Trophoblast cell (in vitro differentiated cells and primary cell): Measurements from ENCODE around the gene EYS.

Experiments
- DNase-seq, 2 donors: peaks; one replicate each; pipeline ENCODE4 v3.0.0-alpha.2; 2016
- H2AFZ ChIP-seq: 2 replicates; pipeline ENCODE4 v1.6.1; 2013; ENCODE audit warnings: low read length, moderate library complexity, mild to moderate bottlenecking; ENCODE audit not compliant: insufficient read depth, poor library complexity
- H2AK5ac ChIP-seq: 2 replicates; pipeline ENCODE4 v1.6.1; 2013; ENCODE audit warnings: mild to moderate bottlenecking, low read length
- H2BK120ac ChIP-seq: 2 replicates; pipeline ENCODE4 v1.6.1; 2013; ENCODE audit warnings: low read length, mild to moderate bottlenecking, moderate library complexity; ENCODE audit not compliant: insufficient read depth, poor library complexity
- H2BK12ac ChIP-seq: 2 replicates; pipeline ENCODE4 v1.6.1; 2013; ENCODE audit warnings: mild to moderate bottlenecking, low read length, moderate library complexity
- H2BK5ac ChIP-seq: 2 replicates; pipeline ENCODE4 v1.6.1; 2013; ENCODE audit warnings: low read length, low read depth, moderate library complexity, mild to moderate bottlenecking; ENCODE audit not compliant: poor library complexity
- H3K14ac ChIP-seq: 2 replicates; pipeline ENCODE4 v1.6.1; 2013; ENCODE audit warnings: mild to moderate bottlenecking, low read length
- H3K18ac ChIP-seq: 2 replicates; pipeline ENCODE4 v1.6.1; 2013; ENCODE audit warnings: mild to moderate bottlenecking, low read length
- H3K23ac ChIP-seq: 2 replicates; pipeline ENCODE4 v1.6.1; 2013; ENCODE audit warnings: low read length
- H3K27ac ChIP-seq: 2 replicates; pipeline ENCODE4 v1.5.1; 2013; ENCODE audit warnings: low read depth, mild to moderate bottlenecking, inconsistent platforms, low read length, moderate library complexity
- H3K27me3 ChIP-seq: 2 replicates; pipeline ENCODE4 v1.6.1; 2013; ENCODE audit warnings: inconsistent platforms, mild to moderate bottlenecking, low read length, moderate library complexity; ENCODE audit not compliant: insufficient read depth
- H3K36me3 ChIP-seq, 2 experiments: 1 replicate in 1 of 2; 2 replicates in 1 of 2; pipeline ENCODE4 v1.6.1; 2013; ENCODE audit warnings: low read length in 2 of 2, mild to moderate bottlenecking in 2 of 2, moderate library complexity in 1 of 2; ENCODE audit not compliant: insufficient read depth in 2 of 2, control insufficient read depth in 1 of 2
- H3K4ac ChIP-seq: 2 replicates; pipeline ENCODE4 v1.6.1; 2013; ENCODE audit warnings: low read depth, mild to moderate bottlenecking, low read length, moderate library complexity
- H3K4me1 ChIP-seq, 2 experiments: 1 replicate in 1 of 2; 2 replicates in 1 of 2; pipeline ENCODE4 v1.6.1; 2013; ENCODE audit warnings: low read length in 2 of 2, mild to moderate bottlenecking in 2 of 2, moderate library complexity in 1 of 2; ENCODE audit not compliant: insufficient read depth in 2 of 2, control insufficient read depth in 1 of 2
- H3K4me2 ChIP-seq: 2 replicates; pipeline ENCODE4 v1.6.1; 2013; ENCODE audit warnings: inconsistent platforms, mild to moderate bottlenecking, low read length, moderate library complexity
- H3K4me3 ChIP-seq: 2 replicates; pipeline ENCODE4 v1.5.1; 2013; ENCODE audit warnings: mild to moderate bottlenecking, low read depth, low read length, inconsistent platforms
- H3K79me1 ChIP-seq: one replicate; pipeline ENCODE4 v1.6.1; 2013; ENCODE audit warnings: low read length
- H3K79me2 ChIP-seq: 2 replicates; pipeline ENCODE4 v1.6.1; 2013; ENCODE audit warnings: low read length, mild to moderate bottlenecking; ENCODE audit not compliant: control insufficient read depth, insufficient read depth, poor library complexity
- H3K9ac ChIP-seq: 2 replicates; pipeline ENCODE4 v1.6.1; 2013; ENCODE audit warnings: mild to moderate bottlenecking, low read length
- H3K9me3 ChIP-seq: 2 replicates; pipeline ENCODE4 v1.6.1; 2013; ENCODE audit warnings: low read depth, mild to moderate bottlenecking, control low read depth, inconsistent platforms, low read length; ENCODE audit not compliant: insufficient read depth
- H4K12ac ChIP-seq: 2 replicates; pipeline ENCODE4 v1.6.1; 2013; ENCODE audit warnings: low read depth, mild to moderate bottlenecking, low read length, moderate library complexity
- H4K8ac ChIP-seq: 2 replicates; pipeline ENCODE4 v1.6.1; 2013; ENCODE audit warnings: low read depth, mild to moderate bottlenecking, low read length, moderate library complexity
- H4K91ac ChIP-seq: one replicate; pipeline ENCODE4 v1.6.1; 2013; ENCODE audit warnings: low read depth, mild to moderate bottlenecking, low read length, moderate library complexity
- WGBS: extraction: QIAGEN DNeasy Blood & Tissue Kit; methylation state at CpG from one replicate; pipeline ENCODE4 v1.1.7; 2013; ENCODE audit warnings: missing lambda C conversion rate; ENCODE audit not compliant: insufficient read length, insufficient coverage; ENCODE audit errors: extremely low coverage; 5-methylcytosine and 5-hydroxymethylcytosine counted together

Gene EYS

DNA sequence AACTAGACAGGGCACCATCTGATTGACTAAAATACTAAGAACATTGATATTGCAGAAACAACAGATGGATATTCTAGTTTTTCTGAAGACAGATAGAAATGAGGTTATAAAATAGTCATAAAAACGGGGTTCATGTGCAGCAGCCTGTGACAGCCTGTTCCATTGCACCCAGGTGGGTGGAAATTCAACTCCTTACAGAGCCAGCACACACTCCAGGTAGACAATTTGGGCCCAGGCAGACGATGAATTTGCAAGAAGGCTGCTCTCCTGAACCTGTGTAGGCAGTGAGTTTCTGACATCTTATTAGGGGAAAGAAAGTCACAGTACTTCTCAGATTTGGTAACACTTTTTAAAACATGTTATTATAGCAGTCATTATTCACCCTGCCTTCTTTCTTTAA lies 1657.3 kb downstream of the EYS start:
- Histone ChIP-seq H3K4ac (no peak overlapping the region), H2BK12ac (no peak overlapping the region), H3K14ac (no peak overlapping the region), H4K91ac (no peak overlapping the region), H2AK5ac (no peak overlapping the region), H4K12ac (no peak overlapping the region), H3K4me3 (no peak overlapping the region), H3K79me2 (no peaks in the 10 kb centered on the region), H3K23ac (no peak overlapping the region), H3K4me1 (no peaks in the 10 kb centered on the region), H3K27me3 (no peaks in the 10 kb centered on the region), H2AFZ (no peak overlapping the region), H3K36me3 (no peaks in the 10 kb centered on the region), H3K9me3 (no peaks in the 10 kb centered on the region), H2BK5ac (no peak overlapping the region), H3K9ac (no peak overlapping the region), H3K79me1 (no peaks in the 10 kb centered on the region), H3K18ac (no peak overlapping the region), H3K27ac (no peak overlapping the region), H4K8ac (no peak overlapping the region), H3K4me2 (no peak overlapping the region), H2BK120ac (no peak overlapping the region)
- WGBS: no CpG with 5 or more reads among the region's 2 CpGs
- no peak for DNase-seq

DNA sequence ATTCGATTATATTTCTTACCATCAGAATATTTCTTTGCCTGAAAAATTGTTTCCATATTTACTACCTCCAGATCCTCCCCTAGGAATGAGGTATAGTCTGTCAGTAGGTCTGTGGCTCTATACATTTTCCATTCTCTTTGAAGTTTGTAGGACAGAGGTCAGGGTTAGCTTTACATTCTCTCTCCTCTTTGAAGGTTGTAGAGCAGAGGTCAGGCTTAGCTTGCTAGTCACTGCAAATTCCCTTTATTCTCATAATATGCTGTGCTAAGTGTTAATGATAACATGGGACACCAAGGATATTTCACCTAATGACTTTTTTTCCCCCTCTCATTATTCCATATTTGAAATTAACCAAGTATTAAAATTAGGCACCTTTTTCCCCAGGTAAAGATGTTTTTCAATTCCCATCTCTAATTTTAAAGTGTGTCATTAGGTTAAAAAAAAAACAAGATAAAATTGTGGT lies 1660.2 kb downstream of the EYS start:
- Histone ChIP-seq H3K14ac (no peak overlapping the region), H3K18ac (no peak overlapping the region), H3K79me2 (no peaks in the 10 kb centered on the region), H3K36me3 (no peaks in the 10 kb centered on the region), H4K8ac (no peak overlapping the region), H3K27ac (no peak overlapping the region), H3K27me3 (no peaks in the 10 kb centered on the region), H2BK5ac (no peak overlapping the region), H3K4me1 (no peaks in the 10 kb centered on the region), H4K91ac (no peak overlapping the region), H2AFZ (no peak overlapping the region), H4K12ac (no peak overlapping the region), H3K23ac (no peak overlapping the region), H3K9ac (no peak overlapping the region), H3K79me1 (no peaks in the 10 kb centered on the region), H2BK120ac (no peak overlapping the region), H2AK5ac (no peak overlapping the region), H3K4ac (no peak overlapping the region), H3K4me3 (no peak overlapping the region), H3K9me3 (no peaks in the 10 kb centered on the region), H2BK12ac (no peak overlapping the region), H3K4me2 (no peak overlapping the region)
- WGBS: no CpG with 5 or more reads among the region's 1 CpG
- no peak for DNase-seq

DNA sequence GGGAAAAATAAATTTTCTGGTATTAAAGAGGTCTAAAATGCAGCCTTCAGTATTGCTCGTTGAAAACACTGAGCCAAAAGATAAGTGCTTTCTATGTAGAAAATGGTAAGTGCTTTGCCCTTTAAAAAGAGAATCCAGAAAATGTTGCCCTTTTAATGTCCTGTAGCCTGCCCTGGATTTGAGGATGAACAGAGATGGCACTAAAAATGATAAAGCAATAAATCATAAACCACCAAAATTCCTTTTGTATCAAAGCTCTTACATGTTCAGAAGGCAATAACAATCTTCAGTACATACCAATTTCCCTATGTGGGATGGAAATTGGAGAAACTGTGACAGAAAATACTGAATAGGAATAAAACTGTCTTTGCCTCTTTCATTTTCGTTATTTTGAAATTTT lies 1665.7 kb downstream of the EYS start:
- no peak overlapping the region for H3K23ac ChIP-seq
- H3K4me1 ChIP-seq: no peaks in the 10 kb centered on the region
- no peak for DNase-seq
- no peak overlapping the region for H3K14ac ChIP-seq
- no peak overlapping the region for H3K4ac ChIP-seq
- H2AFZ ChIP-seq: no peak overlapping the region
- no peaks in the 10 kb centered on the region for H3K9me3 ChIP-seq
- H3K4me2 ChIP-seq: no peak overlapping the region
- H3K27me3 ChIP-seq: no peaks in the 10 kb centered on the region
- no CpG with 5 or more reads among the region's 2 CpGs for WGBS
- H3K4me3 ChIP-seq: no peak overlapping the region
- H2BK120ac ChIP-seq: no peak overlapping the region
- H3K79me2 ChIP-seq: no peaks in the 10 kb centered on the region
- no peak overlapping the region for H4K12ac ChIP-seq
- H2BK12ac ChIP-seq: no peak overlapping the region
- H3K79me1 ChIP-seq: no peaks in the 10 kb centered on the region
- H3K9ac ChIP-seq: no peak overlapping the region
- H4K91ac ChIP-seq: no peak overlapping the region
- H3K36me3 ChIP-seq: no peaks in the 10 kb centered on the region
- H2AK5ac ChIP-seq: no peak overlapping the region
- H3K27ac ChIP-seq: no peak overlapping the region
- H3K18ac ChIP-seq: no peak overlapping the region
- no peak overlapping the region for H2BK5ac ChIP-seq
- no peak overlapping the region for H4K8ac ChIP-seq

DNA sequence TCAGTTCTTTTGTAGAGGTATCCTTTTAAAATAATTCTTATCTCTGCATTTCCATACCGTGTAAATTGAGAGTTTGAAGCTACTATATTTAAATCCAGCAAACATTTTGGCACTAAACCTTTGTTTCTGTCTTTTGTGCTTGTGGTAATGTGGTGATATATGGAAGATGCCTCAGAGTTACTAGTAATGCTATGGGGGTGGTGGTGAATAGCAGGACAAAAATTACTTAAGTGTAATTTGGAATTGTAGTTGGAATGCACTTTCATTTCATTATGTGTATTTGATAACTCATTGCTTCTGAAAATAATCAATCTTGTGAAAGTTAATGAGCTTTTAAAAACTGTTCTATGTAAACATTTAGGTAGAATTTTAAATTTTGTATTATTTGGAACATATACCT lies 1666.9 kb downstream of the EYS start:
- DNase-seq: no peak

More for the DNA sequence above, 1666.9 kb downstream of the EYS start:
- H3K4me2 ChIP-seq: no peak overlapping the region
- no peak overlapping the region for H4K8ac ChIP-seq
- H3K79me1 ChIP-seq: no peaks in the 10 kb centered on the region
- H3K4me1 ChIP-seq: no peaks in the 10 kb centered on the region
- H3K27me3 ChIP-seq: no peaks in the 10 kb centered on the region
- H3K18ac ChIP-seq: no peak overlapping the region
- no peaks in the 10 kb centered on the region for H3K79me2 ChIP-seq
- H3K23ac ChIP-seq: no peak overlapping the region
- WGBS: no CpG with 5 or more reads among the region's 1 CpG
- H3K4me3 ChIP-seq: no peak overlapping the region
- H3K4ac ChIP-seq: no peak overlapping the region
- H2BK5ac ChIP-seq: no peak overlapping the region
- H3K36me3 ChIP-seq: no peaks in the 10 kb centered on the region
- H2AFZ ChIP-seq: no peak overlapping the region
- H3K9ac ChIP-seq: no peak overlapping the region
- H2BK120ac ChIP-seq: no peak overlapping the region
- H4K12ac ChIP-seq: no peak overlapping the region
- no peak overlapping the region for H2AK5ac ChIP-seq
- H3K27ac ChIP-seq: no peak overlapping the region
- no peaks in the 10 kb centered on the region for H3K9me3 ChIP-seq
- no peak overlapping the region for H3K14ac ChIP-seq
- H4K91ac ChIP-seq: no peak overlapping the region
- no peak overlapping the region for H2BK12ac ChIP-seq
